22Rv1 (cell line): Measurements from ENCODE around the gene GTPBP1.
A peak's percentile ranks its signal among the peaks of the same experiment; 100 is the strongest.

ENCODE experiments used
- H3K27ac ChIP-seq: fragments of 450-650 bp; 2 replicates; pipeline ENCODE4 v1.5.1; 2017
- CTCF ChIP-seq: fragments of 450-650 bp; IDR thresholded peaks from 2 replicates; pipeline ENCODE4 v1.5.1; 2017; ENCODE audit warnings: mild to moderate bottlenecking
- ZFX ChIP-seq: fragments of 450-650 bp; IDR thresholded peaks from 2 replicates; pipeline ENCODE4 v1.6.1; 2017; ENCODE audit warnings: antibody characterized with exemption, borderline replicate concordance

The GTPBP1 gene

DNA sequence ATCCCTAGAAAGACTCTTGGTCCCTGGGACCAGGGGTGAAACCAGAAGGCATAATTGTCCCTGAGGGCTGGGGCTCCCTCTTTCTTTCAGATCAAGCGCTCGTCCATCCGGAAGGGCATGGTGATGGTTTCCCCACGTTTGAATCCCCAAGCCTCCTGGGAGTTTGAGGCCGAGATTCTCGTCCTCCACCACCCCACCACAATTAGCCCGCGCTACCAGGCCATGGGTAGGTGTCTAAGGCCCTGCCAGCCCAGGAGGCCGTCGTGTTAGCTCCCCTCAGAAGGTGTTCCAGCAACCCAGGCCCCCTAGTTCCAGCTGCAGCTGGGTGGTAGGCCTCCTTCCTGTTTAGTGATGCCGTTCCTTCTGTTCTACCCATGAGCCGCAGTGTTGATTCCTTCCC, 21.4 kb downstream of the GTPBP1 start:
- TF ChIP-seq CTCF (no peak), ZFX (no peak)
- no peak overlapping the region for H3K27ac ChIP-seq

DNA sequence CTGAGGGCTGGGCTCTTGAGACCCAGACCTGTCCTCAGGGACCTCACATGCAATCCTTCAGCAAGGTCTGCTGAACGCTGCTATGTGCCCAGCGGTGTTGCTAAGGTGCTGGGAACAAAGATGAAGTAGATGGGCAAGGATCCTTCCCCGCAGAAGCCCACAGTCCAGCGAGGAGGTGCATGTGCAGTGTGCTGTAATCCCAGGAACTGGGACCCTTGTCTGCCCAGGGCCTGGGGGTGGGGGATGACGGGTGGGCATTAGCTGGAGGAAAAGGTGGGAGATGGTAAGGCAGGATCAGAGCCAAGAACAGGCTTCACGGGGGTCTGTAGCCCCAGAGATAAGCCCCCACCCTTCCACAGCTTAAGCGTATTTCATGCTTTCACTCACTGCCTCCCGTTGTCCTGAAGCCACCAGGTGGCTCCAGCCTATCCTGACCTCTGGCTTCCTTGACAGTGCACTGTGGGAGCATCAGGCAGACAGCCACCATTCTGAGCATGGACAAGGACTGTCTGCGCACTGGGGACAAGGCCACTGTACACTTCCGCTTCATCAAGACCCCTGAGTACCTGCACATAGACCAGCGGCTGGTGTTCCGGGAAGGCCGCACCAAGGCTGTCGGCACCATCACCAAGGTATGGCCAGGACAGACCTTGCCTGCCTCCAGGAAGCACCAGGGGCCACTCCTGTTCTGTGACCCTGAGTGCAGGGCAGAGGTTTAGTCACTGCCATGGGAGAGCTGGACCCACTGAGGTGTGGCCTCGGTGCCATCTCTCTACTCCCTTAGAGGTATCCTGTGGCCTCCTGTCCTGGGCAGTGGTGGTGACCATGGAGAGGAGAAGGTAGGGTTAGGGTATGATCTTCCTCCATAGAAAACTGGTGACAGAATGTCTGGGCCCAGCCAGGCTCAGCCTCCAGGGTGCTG, 22.0 kb downstream of the GTPBP1 start:
- no peak for TF ChIP-seq CTCF
- no peak for TF ChIP-seq ZFX
- H3K27ac ChIP-seq = no peak overlapping the region

DNA sequence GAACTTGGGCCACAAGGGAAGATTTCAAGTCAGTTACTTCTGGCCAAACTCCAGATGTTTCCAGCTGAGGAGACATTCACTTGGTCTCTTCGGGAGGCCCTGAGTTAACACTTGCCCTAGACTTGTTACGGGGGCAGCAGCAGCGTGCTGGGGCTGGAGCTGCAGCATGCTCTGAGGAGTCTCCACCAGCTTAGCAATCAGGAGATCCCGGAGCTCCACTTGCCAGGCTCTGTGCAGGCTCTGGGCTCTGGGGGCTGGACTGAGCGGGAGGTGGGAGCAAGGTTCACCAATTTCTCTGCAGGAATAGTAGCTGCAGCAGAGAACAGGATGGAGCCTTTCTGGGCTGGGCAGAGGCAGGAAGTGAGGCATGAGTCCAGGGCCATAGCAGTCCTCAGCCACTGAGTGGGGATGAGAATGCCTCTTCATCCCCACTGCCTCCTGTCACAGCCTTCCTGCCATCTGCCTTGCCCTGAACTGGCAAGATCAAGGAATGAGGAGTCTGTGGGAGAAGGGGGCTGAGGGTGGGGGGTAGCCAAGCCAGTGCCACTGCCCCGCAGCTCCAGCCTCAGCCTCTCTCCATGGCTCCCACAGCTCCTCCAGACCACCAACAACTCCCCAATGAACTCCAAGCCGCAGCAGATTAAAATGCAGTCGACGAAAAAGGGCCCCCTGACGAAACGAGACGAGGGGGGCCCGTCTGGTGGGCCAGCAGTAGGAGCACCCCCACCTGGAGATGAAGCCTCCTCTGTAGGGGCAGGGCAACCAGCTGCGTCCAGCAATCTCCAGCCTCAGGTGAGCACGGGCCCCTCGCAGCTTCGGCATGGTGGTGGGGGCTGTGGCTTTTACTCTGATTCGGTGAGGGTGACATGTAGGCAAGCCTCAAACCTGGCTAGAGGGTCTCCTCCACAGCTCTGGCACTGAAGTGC, 23.4 kb downstream of the GTPBP1 start:
- TF ChIP-seq CTCF (no peak), ZFX (no peak)
- H3K27ac ChIP-seq = no peak overlapping the region

- TF ChIP-seq ZFX (no peak), CTCF (no peak)
- H3K27ac ChIP-seq = no peak overlapping the region
Measured at GRCh38 chr22:38729946-38730345, 24.2 kb downstream of the GTPBP1 start.

- H3K27ac ChIP-seq = no peak overlapping the region
- TF ChIP-seq ZFX = no peak
- TF ChIP-seq CTCF = no peak
Measured at GRCh38 chr22:38730411-38730871, 24.7 kb downstream of the GTPBP1 start.

GRCh38 chr22:38731703-38732161, 26.0 kb downstream of the GTPBP1 start:
- TF ChIP-seq CTCF (no peak), ZFX (no peak)
- H3K27ac ChIP-seq = peak overlapping the region; percentile 52
